GM12878 (cell line): ENCODE results near the gene RMND1.

Source experiments
- ASH2L ChIP-seq: fragments of 300-600, 200-600 bp; sonication (generic); IDR thresholded peaks from 2 replicates; pipeline ENCODE4 v1.6.1; 2017; ENCODE audit warnings: low read depth, mild to moderate bottlenecking, borderline replicate concordance
- DPF2 ChIP-seq: fragments of 450-650 bp; IDR thresholded peaks from 2 replicates; pipeline ENCODE4 v1.6.1; 2017; ENCODE audit warnings: mild to moderate bottlenecking
- ETV6 ChIP-seq, 2 experiments: fragments of 450-650 bp in 1 of 2; IDR thresholded peaks in 1 of 2; conservative IDR thresholded peaks in 1 of 2; 2 replicates each; pipeline ENCODE4 v1.6.1; 2014; ENCODE audit warnings: antibody characterized with exemption in 1 of 2, borderline replicate concordance in 1 of 2, low read depth in 1 of 2, mild to moderate bottlenecking in 1 of 2, moderate library complexity in 1 of 2
- FOS ChIP-seq: IDR thresholded peaks from 3 replicates; pipeline ENCODE4 v1.6.1; 2011; ENCODE audit warnings: borderline replicate concordance; ENCODE audit not compliant: insufficient read length; ENCODE audit errors: extremely low read depth
- FOXM1 ChIP-seq: IDR thresholded peaks from 2 replicates; pipeline ENCODE4 v1.6.1; 2012; ENCODE audit warnings: low read depth, mild to moderate bottlenecking, inconsistent platforms, low read length, moderate library complexity
- JUND ChIP-seq: IDR thresholded peaks from 2 replicates; pipeline ENCODE4 v1.6.1; 2012; ENCODE audit warnings: low read depth, mild to moderate bottlenecking, low read length, improper control_type of control experiment, moderate library complexity
- MAX ChIP-seq: IDR thresholded peaks from 2 replicates; pipeline ENCODE4 v1.6.1; 2012; ENCODE audit warnings: low read depth, low read length, improper control_type of control experiment
- NFYB ChIP-seq: IDR thresholded peaks from 2 replicates; pipeline ENCODE4 v1.6.1; 2011; ENCODE audit warnings: low read depth, mild to moderate bottlenecking, low read length, improper control_type of control experiment, moderate library complexity; ENCODE audit not compliant: insufficient read depth
- POLR2AphosphoS5 ChIP-seq: IDR thresholded peaks from 2 replicates; pipeline ENCODE4 v1.6.1; 2011; ENCODE audit warnings: mild to moderate bottlenecking, low read length, inconsistent platforms
- SP1 ChIP-seq: IDR thresholded peaks from one replicate; pipeline ENCODE4 v1.6.1; 2011; ENCODE audit warnings: low read depth, low read length
- SPI1 ChIP-seq: IDR thresholded peaks from 2 replicates; pipeline ENCODE4 v1.6.1; 2011; ENCODE audit warnings: low read depth, mild to moderate bottlenecking, low read length, moderate library complexity, borderline replicate concordance; ENCODE audit not compliant: insufficient read depth
- TCF12 ChIP-seq: IDR thresholded peaks from 2 replicates; pipeline ENCODE4 v1.6.1; 2011; ENCODE audit warnings: low read depth, mild to moderate bottlenecking, low read length
- TF ChIP-seq, protein P1 (sequence below): IDR thresholded peaks from 2 replicates; pipeline ENCODE4 v1.6.1; 2012; ENCODE audit warnings: mild to moderate bottlenecking, low read depth, low read length
- TF ChIP-seq, protein P2 (sequence below), 3 experiments: IDR thresholded peaks in 2 of 3; conservative IDR thresholded peaks in 1 of 3; 2 replicates each; pipeline ENCODE4 v1.5.1; 2011; ENCODE audit warnings: low read depth in 3 of 3, low read length in 3 of 3, mild to moderate bottlenecking in 3 of 3, control low read depth in 2 of 3, moderate library complexity in 2 of 3, inconsistent platforms in 1 of 3, mixed read lengths in 1 of 3; ENCODE audit not compliant: control insufficient read depth in 2 of 3, insufficient read depth in 1 of 3; ENCODE audit errors: extremely low read depth in 1 of 3

DNA sequence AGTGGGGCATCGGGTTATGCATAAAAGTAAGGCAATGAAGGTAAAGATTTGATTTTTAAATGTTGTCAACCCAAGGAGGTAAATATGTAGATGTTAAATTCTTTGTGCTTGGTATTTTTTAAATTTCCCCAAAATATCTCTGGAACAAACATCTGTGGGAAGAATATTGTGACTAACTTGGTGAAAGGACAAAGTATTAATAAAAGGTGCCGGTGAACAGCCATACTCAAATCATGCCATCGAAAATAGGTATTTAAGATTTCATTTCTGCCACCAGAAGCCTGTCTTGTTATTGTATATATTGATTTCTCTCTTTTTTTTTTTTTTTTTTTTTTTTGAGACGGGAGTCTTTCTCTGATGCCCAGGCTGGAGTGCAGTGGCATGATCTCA is 48.0 kb downstream of the RMND1 start:
- TF ChIP-seq, protein P1, sequence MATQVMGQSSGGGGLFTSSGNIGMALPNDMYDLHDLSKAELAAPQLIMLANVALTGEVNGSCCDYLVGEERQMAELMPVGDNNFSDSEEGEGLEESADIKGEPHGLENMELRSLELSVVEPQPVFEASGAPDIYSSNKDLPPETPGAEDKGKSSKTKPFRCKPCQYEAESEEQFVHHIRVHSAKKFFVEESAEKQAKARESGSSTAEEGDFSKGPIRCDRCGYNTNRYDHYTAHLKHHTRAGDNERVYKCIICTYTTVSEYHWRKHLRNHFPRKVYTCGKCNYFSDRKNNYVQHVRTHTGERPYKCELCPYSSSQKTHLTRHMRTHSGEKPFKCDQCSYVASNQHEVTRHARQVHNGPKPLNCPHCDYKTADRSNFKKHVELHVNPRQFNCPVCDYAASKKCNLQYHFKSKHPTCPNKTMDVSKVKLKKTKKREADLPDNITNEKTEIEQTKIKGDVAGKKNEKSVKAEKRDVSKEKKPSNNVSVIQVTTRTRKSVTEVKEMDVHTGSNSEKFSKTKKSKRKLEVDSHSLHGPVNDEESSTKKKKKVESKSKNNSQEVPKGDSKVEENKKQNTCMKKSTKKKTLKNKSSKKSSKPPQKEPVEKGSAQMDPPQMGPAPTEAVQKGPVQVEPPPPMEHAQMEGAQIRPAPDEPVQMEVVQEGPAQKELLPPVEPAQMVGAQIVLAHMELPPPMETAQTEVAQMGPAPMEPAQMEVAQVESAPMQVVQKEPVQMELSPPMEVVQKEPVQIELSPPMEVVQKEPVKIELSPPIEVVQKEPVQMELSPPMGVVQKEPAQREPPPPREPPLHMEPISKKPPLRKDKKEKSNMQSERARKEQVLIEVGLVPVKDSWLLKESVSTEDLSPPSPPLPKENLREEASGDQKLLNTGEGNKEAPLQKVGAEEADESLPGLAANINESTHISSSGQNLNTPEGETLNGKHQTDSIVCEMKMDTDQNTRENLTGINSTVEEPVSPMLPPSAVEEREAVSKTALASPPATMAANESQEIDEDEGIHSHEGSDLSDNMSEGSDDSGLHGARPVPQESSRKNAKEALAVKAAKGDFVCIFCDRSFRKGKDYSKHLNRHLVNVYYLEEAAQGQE: no peak
- TF ChIP-seq ASH2L: no peak
- TF ChIP-seq POLR2AphosphoS5: no peak
- TF ChIP-seq MAX: no peak
- TF ChIP-seq DPF2: no peak
- TF ChIP-seq NFYB: no peak
- TF ChIP-seq, protein P2, sequence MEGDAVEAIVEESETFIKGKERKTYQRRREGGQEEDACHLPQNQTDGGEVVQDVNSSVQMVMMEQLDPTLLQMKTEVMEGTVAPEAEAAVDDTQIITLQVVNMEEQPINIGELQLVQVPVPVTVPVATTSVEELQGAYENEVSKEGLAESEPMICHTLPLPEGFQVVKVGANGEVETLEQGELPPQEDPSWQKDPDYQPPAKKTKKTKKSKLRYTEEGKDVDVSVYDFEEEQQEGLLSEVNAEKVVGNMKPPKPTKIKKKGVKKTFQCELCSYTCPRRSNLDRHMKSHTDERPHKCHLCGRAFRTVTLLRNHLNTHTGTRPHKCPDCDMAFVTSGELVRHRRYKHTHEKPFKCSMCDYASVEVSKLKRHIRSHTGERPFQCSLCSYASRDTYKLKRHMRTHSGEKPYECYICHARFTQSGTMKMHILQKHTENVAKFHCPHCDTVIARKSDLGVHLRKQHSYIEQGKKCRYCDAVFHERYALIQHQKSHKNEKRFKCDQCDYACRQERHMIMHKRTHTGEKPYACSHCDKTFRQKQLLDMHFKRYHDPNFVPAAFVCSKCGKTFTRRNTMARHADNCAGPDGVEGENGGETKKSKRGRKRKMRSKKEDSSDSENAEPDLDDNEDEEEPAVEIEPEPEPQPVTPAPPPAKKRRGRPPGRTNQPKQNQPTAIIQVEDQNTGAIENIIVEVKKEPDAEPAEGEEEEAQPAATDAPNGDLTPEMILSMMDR (IDR thresholded peaks at IDR 0.05 in 2 of 3, conservative IDR thresholded peaks at IDR 0.05 in 1 of 3; ENCODE audit: control insufficient read depth in 2 of 3, extremely low read depth in 1 of 3, insufficient read depth in 1 of 3, low read depth in 3 of 3, low read length in 3 of 3): no peak
- no peak for TF ChIP-seq FOXM1
- no peak for TF ChIP-seq JUND
- TF ChIP-seq FOS: no peak
- no peak for TF ChIP-seq SPI1
- TF ChIP-seq ETV6 (conservative IDR thresholded peaks at IDR 0.05 in 1 of 2, IDR thresholded peaks at IDR 0.05 in 1 of 2; ENCODE audit: borderline replicate concordance in 1 of 2, low read depth in 1 of 2): no peak
- TF ChIP-seq TCF12: no peak
- TF ChIP-seq SP1: no peak
